IMR-90 (cell line): Measurements from ENCODE around the gene CFAP97D1. TPM values are rescaled to one million over a fixed set of nuclear protein-coding genes. Genes with fewer than 3 reads are reported as not detected.

ENCODE experiments used
- ATAC-seq: fragments of 200-7000 bp; cut with Tn5 transposase; 2 replicates; pipeline ENCODE4 v1.9.1; 2020; ENCODE audit warnings: low read depth, mild to moderate bottlenecking, moderate library complexity
- BruUV-seq: library from RNA; stranded (reverse); fragments of 400-500 nt; replicated peaks from 2 replicates; lab custom pipeline; 2021; lab: Mats Ljungman, UMichigan
- CTCF ChIA-PET: fragments of 300-600 bp; formaldehyde crosslinking; extraction: SDS; loops from one replicate; lab custom pipeline; 2021; ENCODE audit warnings: antibody characterized with exemption; lab: Yijun Ruan, JAX
- POLR2A ChIA-PET: fragments of 300-600 bp; sonication (Branson Sonifier 250); formaldehyde crosslinking; loops from one replicate; lab custom pipeline; 2022; ENCODE audit warnings: antibody characterized with exemption; ENCODE audit not compliant: unreplicated experiment; lab: Charles Lee
- DNase-seq: peaks from one replicate; pipeline ENCODE4 v3.0.0; 2013
- H2AFZ ChIP-seq: replicated peaks from 2 replicates; pipeline ENCODE3; 2013; ENCODE audit warnings: low read length, mild to moderate bottlenecking; ENCODE audit not compliant: poor library complexity
- H2AK5ac ChIP-seq: 2 replicates; pipeline ENCODE4 v1.6.1; 2013; ENCODE audit warnings: low read depth, low read length, inconsistent platforms
- H2AK9ac ChIP-seq: replicated peaks from 2 replicates; pipeline ENCODE3; 2013; ENCODE audit warnings: mild to moderate bottlenecking, low read depth, low read length, moderate library complexity; ENCODE audit not compliant: poor library complexity
- H2BK120ac ChIP-seq: 2 replicates; pipeline ENCODE4 v1.6.1; 2013; ENCODE audit warnings: low read depth, low read length, inconsistent platforms
- H2BK15ac ChIP-seq: 3 replicates; pipeline ENCODE4 v1.6.1; 2013; ENCODE audit warnings: low read depth, low read length, inconsistent platforms
- H2BK20ac ChIP-seq: 2 replicates; pipeline ENCODE4 v1.6.1; 2013; ENCODE audit warnings: low read depth, mild to moderate bottlenecking, inconsistent platforms, low read length, moderate library complexity
- H2BK5ac ChIP-seq: 2 replicates; pipeline ENCODE4 v1.6.1; 2013; ENCODE audit warnings: mild to moderate bottlenecking, low read depth, low read length, inconsistent platforms; ENCODE audit not compliant: poor library complexity, severe bottlenecking
- H3K14ac ChIP-seq: replicated peaks from 2 replicates; pipeline ENCODE4 v1.6.1; 2013; ENCODE audit warnings: low read depth, low read length, inconsistent platforms
- H3K18ac ChIP-seq: 2 replicates; pipeline ENCODE4 v1.6.1; 2013; ENCODE audit warnings: low read depth, low read length, control low read depth
- H3K23ac ChIP-seq: 2 replicates; pipeline ENCODE4 v1.6.1; 2013; ENCODE audit warnings: low read depth, low read length, inconsistent platforms
- H3K27ac ChIP-seq: 2 replicates; pipeline ENCODE4 v1.5.1; 2013; ENCODE audit warnings: mild to moderate bottlenecking, control low read depth, low read length; ENCODE audit not compliant: insufficient read depth
- H3K27me3 ChIP-seq: 2 replicates; pipeline ENCODE4 v1.6.1; 2013; ENCODE audit warnings: low read length; ENCODE audit not compliant: control insufficient read depth, insufficient read depth
- H3K36me3 ChIP-seq: 2 replicates; pipeline ENCODE4 v1.6.1; 2013; ENCODE audit warnings: low read length, mixed read lengths; ENCODE audit not compliant: control insufficient read depth, insufficient read depth
- H3K4ac ChIP-seq: 2 replicates; pipeline ENCODE4 v1.6.1; 2013; ENCODE audit warnings: low read depth, low read length, inconsistent platforms
- H3K4me1 ChIP-seq: 2 replicates; pipeline ENCODE4 v1.6.1; 2013; ENCODE audit warnings: low read length, mixed read lengths; ENCODE audit not compliant: control insufficient read depth, insufficient read depth
- H3K4me2 ChIP-seq: 2 replicates; pipeline ENCODE4 v1.6.1; 2013; ENCODE audit warnings: low read depth, mild to moderate bottlenecking, control low read depth, low read length, moderate library complexity
- H3K4me3 ChIP-seq: 2 replicates; pipeline ENCODE4 v1.5.1; 2013; ENCODE audit warnings: low read depth, mild to moderate bottlenecking, control low read depth, low read length, moderate library complexity; ENCODE audit not compliant: insufficient read depth
- H3K56ac ChIP-seq: 2 replicates; pipeline ENCODE4 v1.6.1; 2013; ENCODE audit warnings: low read length, inconsistent platforms; ENCODE audit not compliant: insufficient read depth; ENCODE audit errors: extremely low read depth
- H3K79me1 ChIP-seq, 2 experiments: 2 replicates each; pipeline ENCODE4 v1.6.1; 2013; ENCODE audit warnings: low read length in 2 of 2, inconsistent platforms in 1 of 2, low read depth in 1 of 2
- H3K9ac ChIP-seq: 2 replicates; pipeline ENCODE4 v1.6.1; 2013; ENCODE audit warnings: low read depth, low read length, control low read depth
- H3K9me1 ChIP-seq: 2 replicates; pipeline ENCODE4 v1.6.1; 2013; ENCODE audit warnings: low read length, inconsistent platforms; ENCODE audit not compliant: insufficient read depth
- H3K9me3 ChIP-seq: 2 replicates; pipeline ENCODE4 v1.6.1; 2013; ENCODE audit warnings: low read length; ENCODE audit not compliant: control insufficient read depth, insufficient read depth
- H4K20me1 ChIP-seq: 2 replicates; pipeline ENCODE4 v1.6.1; 2013; ENCODE audit warnings: low read length, inconsistent platforms; ENCODE audit not compliant: insufficient read depth
- H4K5ac ChIP-seq: 2 replicates; pipeline ENCODE4 v1.6.1; 2013; ENCODE audit warnings: mild to moderate bottlenecking, low read depth, low read length, control low read depth
- H4K8ac ChIP-seq, 2 experiments: 2 replicates each; pipeline ENCODE4 v1.6.1; 2013; ENCODE audit warnings: low read depth in 2 of 2, low read length in 2 of 2, control low read depth in 1 of 2, inconsistent platforms in 1 of 2
- H4K91ac ChIP-seq: 2 replicates; pipeline ENCODE4 v1.6.1; 2013; ENCODE audit warnings: low read depth, low read length, inconsistent platforms; ENCODE audit not compliant: insufficient read depth
- BHLHE40 ChIP-seq: fragments of 150-350 bp; IDR thresholded peaks from 2 replicates; pipeline ENCODE4 v1.6.1; 2016; ENCODE audit warnings: mild to moderate bottlenecking, low read depth, low read length
- CEBPB ChIP-seq: IDR thresholded peaks from 2 replicates; pipeline ENCODE4 v1.6.1; 2012; ENCODE audit warnings: low read depth, low read length, improper control_type of control experiment
- CHD1 ChIP-seq: IDR thresholded peaks from 2 replicates; pipeline ENCODE4 v1.6.1; 2012; ENCODE audit warnings: low read depth, low read length, improper control_type of control experiment
- CTCF ChIP-seq: conservative IDR thresholded peaks from 2 replicates; pipeline ENCODE4 v1.5.1; 2012; ENCODE audit warnings: mild to moderate bottlenecking, low read depth, low read length, improper control_type of control experiment
- ELK1 ChIP-seq: fragments of 150-350 bp; IDR thresholded peaks from 2 replicates; pipeline ENCODE4 v1.6.1; 2016; ENCODE audit warnings: low read depth, mild to moderate bottlenecking, low read length, moderate library complexity, borderline replicate concordance
- FOS ChIP-seq: fragments of 150-350 bp; IDR thresholded peaks from 2 replicates; pipeline ENCODE4 v1.6.1; 2016; ENCODE audit warnings: low read depth, low read length
- MAFK ChIP-seq: IDR thresholded peaks from 2 replicates; pipeline ENCODE4 v1.6.1; 2012; ENCODE audit warnings: low read depth, low read length, improper control_type of control experiment
- MAZ ChIP-seq: IDR thresholded peaks from 2 replicates; pipeline ENCODE4 v1.6.1; 2012; ENCODE audit warnings: low read depth, mild to moderate bottlenecking, low read length, improper control_type of control experiment, moderate library complexity, borderline replicate concordance
- MXI1 ChIP-seq: IDR thresholded peaks from 2 replicates; pipeline ENCODE4 v1.6.1; 2012; ENCODE audit warnings: low read depth, mild to moderate bottlenecking, low read length, moderate library complexity, borderline replicate concordance
- NFE2L2 ChIP-seq: fragments of 150-350 bp; IDR thresholded peaks from 2 replicates; pipeline ENCODE4 v1.6.1; 2016; ENCODE audit warnings: low read depth, mild to moderate bottlenecking, low read length
- POLR2A ChIP-seq: IDR thresholded peaks from 2 replicates; pipeline ENCODE4 v1.6.1; 2012; ENCODE audit warnings: mild to moderate bottlenecking, low read depth, low read length
- RAD21 ChIP-seq: IDR thresholded peaks from 2 replicates; pipeline ENCODE4 v1.6.1; 2012; ENCODE audit warnings: low read length, improper control_type of control experiment
- RCOR1 ChIP-seq: IDR thresholded peaks from 2 replicates; pipeline ENCODE4 v1.6.1; 2012; ENCODE audit warnings: mild to moderate bottlenecking, low read length, improper control_type of control experiment; ENCODE audit not compliant: insufficient replicate concordance
- RFX5 ChIP-seq: IDR thresholded peaks from 2 replicates; pipeline ENCODE4 v1.8.0; 2012; ENCODE audit warnings: low read depth, mild to moderate bottlenecking, low read length, moderate library complexity
- SMC3 ChIP-seq: fragments of 150-350 bp; IDR thresholded peaks from 2 replicates; pipeline ENCODE4 v1.6.1; 2016; ENCODE audit warnings: low read depth, mild to moderate bottlenecking, antibody characterized with exemption, low read length, moderate library complexity
- USF2 ChIP-seq: fragments of 150-350 bp; IDR thresholded peaks from 2 replicates; pipeline ENCODE4 v1.6.1; 2017; ENCODE audit warnings: mild to moderate bottlenecking, antibody characterized with exemption, low read length, low read depth
- WGBS, 2 experiments: methylation state at CpG; one replicate each; pipeline versions ENCODE4 v1.1.5 to v1.1.7; 2013; ENCODE audit warnings: missing lambda C conversion rate in 2 of 2; ENCODE audit not compliant: insufficient read length in 1 of 2; ENCODE audit errors: extremely low coverage in 2 of 2; 5-methylcytosine and 5-hydroxymethylcytosine counted together
- dilution Hi-C: fragments of 300-500 bp; cut with HindIII; formaldehyde crosslinking; loops from one replicate; pipeline ENCODE4 v1.14.3; 2018; ENCODE audit warnings: low sequenced_read_pairs; ENCODE audit not compliant: unreplicated experiment
- in situ Hi-C: fragments of 300-500 bp; cut with MboI; formaldehyde crosslinking; loops from 3 replicates; pipeline ENCODE4 v1.14.3; 2019; ENCODE audit warnings: low sequenced_read_pairs, inconsistent platforms, mixed read lengths
- intact Hi-C: fragments of 100-400 bp; cut with micrococcal nuclease; formaldehyde crosslinking; loops from 2 replicates; pipeline ENCODE4 v1.10.0; 2022
- polyA plus RNA-seq, 3 experiments: library from polyadenylated mRNA; depleted of rRNA; stranded (reverse); fragments of >200 nt; gene quantifications; 2 replicates each; pipeline ENCODE4 v1.2.3, GENCODE V29; 2012; ENCODE audit warnings: low replicate concordance in 1 of 3
- total RNA-seq: library from RNA; depleted of rRNA; stranded (reverse); fragments of >200 nt; gene quantifications from 2 replicates; pipeline ENCODE4 v1.2.3, GENCODE V29; 2012

Gene CFAP97D1
- total and polyA plus RNA-seq, 2 of the 4 experiments (the other 2 are of a cell fraction) = under 0.01 TPM; not detected in 1

GRCh38 chr17:43803758-43804157 is 23.5 kb downstream of the CFAP97D1 start:
- Histone ChIP-seq H4K20me1 (peaks cover 5% of the 10 kb centered on the region; the same call in 1 of the 2 replicates), H3K36me3 (peaks cover 11% of the 10 kb centered on the region), H2AK9ac (no peak overlapping the region), H2BK15ac (no peak overlapping the region), H2AFZ (no peak overlapping the region), H4K91ac (no peak overlapping the region), H3K4me1 (peaks cover 2% of the 10 kb centered on the region; the same call in 1 of the 2 replicates), H3K56ac (no peak overlapping the region), H3K9me3 (no peaks in the 10 kb centered on the region), H2AK5ac (no peak overlapping the region), H2BK120ac (no peak overlapping the region), H3K18ac (no peak overlapping the region), H3K4me2 (no peak overlapping the region), H2BK5ac (no peak overlapping the region), H3K4ac (no peak overlapping the region), H3K4me3 (no peak overlapping the region), H4K8ac (no peak overlapping the region), H2BK20ac (no peak overlapping the region), H3K14ac (no peak overlapping the region), H3K79me1 (no peaks in the 10 kb centered on the region; a peak in 1 of 4 replicates), H3K27ac (no peak overlapping the region), H3K9ac (no peak overlapping the region), H4K5ac (no peak overlapping the region), H3K9me1 (0 out of 2 replicates have a peak, but pooled peaks cover 5% of the 10 kb centered on the region), H3K27me3 (no peaks in the 10 kb centered on the region), H3K23ac (no peak overlapping the region)
- TF ChIP-seq MXI1 (no peak), RCOR1 (no peak), POLR2A (no peak), CTCF (no peak), CEBPB (no peak), CHD1 (no peak), ELK1 (no peak), RAD21 (no peak), BHLHE40 (no peak), FOS (no peak), RFX5 (no peak), MAZ (no peak), USF2 (no peak), MAFK (no peak), SMC3 (no peak), NFE2L2 (no peak)
- CTCF ChIA-PET = no interaction called here
- ATAC-seq = peak; percentile 61
- intact Hi-C loops = no loop called here
- in situ Hi-C loops = no loop called here
- no TSS peak for BruUV-seq
- dilution Hi-C loops = no loop called here
- POLR2A ChIA-PET = no interaction called here
- peak; percentile 14 for DNase-seq
- WGBS, 2 experiments = 7% methylated on average over 3 of the region's 4 CpGs; no CpG with 5 or more reads in 1 of the 2 experiments
